WTC11 (cell line): Measurements from ENCODE around the gene CNMD.

Source experiments
- CTCF ChIP-seq: fragments of 200-600 bp; IDR thresholded peaks from 2 replicates; pipeline ENCODE4 v1.8.0; 2022; ENCODE audit warnings: antibody characterized with exemption
- E2F1 ChIP-seq: sonication (generic); formaldehyde crosslinking; IDR thresholded peaks from 2 replicates; pipeline ENCODE4 v1.8.0; 2022; ENCODE audit warnings: mild to moderate bottlenecking, missing genetic modification reagents
- E2F4 ChIP-seq: sonication (generic); formaldehyde crosslinking; IDR thresholded peaks from 2 replicates; pipeline ENCODE4 v1.8.1; 2022; ENCODE audit warnings: low read depth, mild to moderate bottlenecking, moderate library complexity, missing genetic modification reagents, borderline replicate concordance
- FOXP1 ChIP-seq: sonication (generic); formaldehyde crosslinking; IDR thresholded peaks from 2 replicates; pipeline ENCODE4 v1.8.0; 2022; ENCODE audit warnings: missing genetic modification reagents, mild to moderate bottlenecking, moderate library complexity, borderline replicate concordance
- GTF2I ChIP-seq: fragments of 250-450 bp; sonication (Bioruptor Pico); conservative IDR thresholded peaks from 2 replicates; pipeline ENCODE4 v1.4.0; 2021; ENCODE audit warnings: mild to moderate bottlenecking
- MAX ChIP-seq: sonication (generic); formaldehyde crosslinking; IDR thresholded peaks from 2 replicates; pipeline ENCODE4 v1.8.0; 2022; ENCODE audit warnings: mild to moderate bottlenecking, missing genetic modification reagents
- MXD4 ChIP-seq: fragments of 250-450 bp; sonication (Bioruptor Pico); IDR thresholded peaks from 2 replicates; pipeline ENCODE4 v1.8.0; 2021; ENCODE audit warnings: mild to moderate bottlenecking, moderate library complexity, borderline replicate concordance
- NR2C2 ChIP-seq: sonication (generic); formaldehyde crosslinking; IDR thresholded peaks from 2 replicates; pipeline ENCODE4 v1.8.0; 2022; ENCODE audit warnings: mild to moderate bottlenecking, missing genetic modification reagents
- RELA ChIP-seq: sonication (generic); formaldehyde crosslinking; IDR thresholded peaks from 2 replicates; pipeline ENCODE4 v1.8.1; 2022; ENCODE audit warnings: missing genetic modification reagents, mild to moderate bottlenecking, borderline replicate concordance
- USF1 ChIP-seq: sonication (generic); formaldehyde crosslinking; IDR thresholded peaks from 2 replicates; pipeline ENCODE4 v1.8.0; 2022; ENCODE audit warnings: mild to moderate bottlenecking, missing genetic modification reagents
- ZNF121 ChIP-seq: sonication (generic); formaldehyde crosslinking; IDR thresholded peaks from 2 replicates; pipeline ENCODE4 v1.8.0; 2023; ENCODE audit warnings: missing genetic modification reagents
- ZNF232 ChIP-seq: sonication (generic); formaldehyde crosslinking; IDR thresholded peaks from 2 replicates; pipeline ENCODE4 v1.8.0; 2022; ENCODE audit warnings: mild to moderate bottlenecking, missing genetic modification reagents

- TF ChIP-seq FOXP1 (CRISPR knock-in tag) (no peak), CTCF (no peak), RELA (CRISPR knock-in tag) (no peak), NR2C2 (CRISPR knock-in tag) (no peak), USF1 (CRISPR knock-in tag) (no peak), GTF2I (CRISPR knock-in tag) (no peak), ZNF121 (CRISPR knock-in tag) (no peak), MAX (CRISPR knock-in tag) (no peak), E2F4 (no peak), E2F1 (no peak), ZNF232 (CRISPR knock-in tag) (no peak), MXD4 (CRISPR knock-in tag) (no peak)
Measured at GRCh38 chr13:52780092-52780491, 40.5 kb upstream of the CNMD start.
